Caco-2 (cell line): ENCODE measurements around the gene KIAA2012. TPM values are rescaled to one million over a fixed set of nuclear protein-coding genes. Genes with fewer than 3 reads are reported as not detected.

Experiments
- BruUV-seq: library from RNA; stranded (reverse); fragments of 400-500 nt; replicated peaks from 2 replicates; lab custom pipeline; 2021; lab: Mats Ljungman, UMichigan
- CTCF ChIA-PET: fragments of 300-600 bp; sonication (Branson Sonifier 250); formaldehyde crosslinking; loops from one replicate; lab custom pipeline; 2022; ENCODE audit warnings: antibody characterized with exemption; lab: Charles Lee
- POLR2A ChIA-PET: fragments of 300-600 bp; sonication (Branson Sonifier 250); formaldehyde crosslinking; loops from one replicate; lab custom pipeline; 2022; ENCODE audit warnings: antibody characterized with exemption; lab: Charles Lee
- DNase-seq, 2 experiments: peaks; one replicate each; pipeline versions ENCODE4 v3.0.0 to v3.0.0-alpha.2; 2020 to 2022
- H3K27me3 ChIP-seq: replicated peaks from 2 replicates; pipeline ENCODE4 v1.6.0; 2011; ENCODE audit warnings: low read length; ENCODE audit not compliant: control insufficient read depth, insufficient read depth
- H3K36me3 ChIP-seq: 2 replicates; pipeline ENCODE4 v1.5.1; 2011; ENCODE audit warnings: low read length; ENCODE audit not compliant: control insufficient read depth, insufficient read depth
- H3K4me1 ChIP-seq: fragments of 250-450 bp; sonication (Bioruptor Pico); 2 replicates; pipeline ENCODE4 v1.5.1; 2020; ENCODE audit warnings: mild to moderate bottlenecking
- H3K4me3 ChIP-seq: 2 replicates; pipeline ENCODE4 v1.5.1; 2011; ENCODE audit warnings: low read depth, mild to moderate bottlenecking, control low read depth, low read length
- H3K9me3 ChIP-seq: fragments of 250-450 bp; sonication (Bioruptor Pico); 2 replicates; pipeline ENCODE4 v1.5.1; 2020; ENCODE audit warnings: mild to moderate bottlenecking, moderate library complexity
- H3K27ac Mint-ChIP-seq: one replicate; pipeline ENCODE4 v1.8.0; 2022; ENCODE audit warnings: mixed read lengths; ENCODE audit not compliant: unreplicated experiment
- H3K27me3 Mint-ChIP-seq: one replicate; pipeline ENCODE4 v1.8.0; 2022; ENCODE audit warnings: mixed read lengths; ENCODE audit not compliant: insufficient read depth, unreplicated experiment
- H3K36me3 Mint-ChIP-seq: one replicate; pipeline ENCODE4 v1.8.0; 2022; ENCODE audit warnings: mild to moderate bottlenecking, mixed read lengths; ENCODE audit not compliant: insufficient read depth, unreplicated experiment
- H3K4me1 Mint-ChIP-seq: one replicate; pipeline ENCODE4 v1.8.0; 2022; ENCODE audit warnings: low read depth, mixed read lengths; ENCODE audit not compliant: unreplicated experiment
- H3K4me3 Mint-ChIP-seq: one replicate; pipeline ENCODE4 v1.8.0; 2022; ENCODE audit warnings: mild to moderate bottlenecking, moderate library complexity, mixed read lengths; ENCODE audit not compliant: unreplicated experiment
- H3K9me3 Mint-ChIP-seq: one replicate; pipeline ENCODE4 v1.8.0; 2022; ENCODE audit warnings: mixed read lengths; ENCODE audit not compliant: unreplicated experiment
- intact Hi-C: fragments of 100-400 bp; cut with micrococcal nuclease; formaldehyde crosslinking; loops from one replicate; pipeline ENCODE4 v1.10.0; 2022; ENCODE audit not compliant: unreplicated experiment
- total RNA-seq: library from RNA; stranded (reverse); gene quantifications from 2 replicates; pipeline ENCODE4 v1.2.3, GENCODE V29; 2022
- TF ChIP-seq, protein P1 (sequence below), 2 experiments: fragments of 200-600 bp in 1 of 2; IDR thresholded peaks; 1 replicate in 1 of 2; 2 replicates in 1 of 2; pipeline versions ENCODE4 v1.5.1 to v1.8.0; 2011 to 2022; ENCODE audit warnings: antibody characterized with exemption in 1 of 2, control low read depth in 1 of 2, inconsistent platforms in 1 of 2, low read depth in 1 of 2, low read length in 1 of 2, mild to moderate bottlenecking in 1 of 2, moderate library complexity in 1 of 2; ENCODE audit not compliant: insufficient read depth in 1 of 2, severe bottlenecking in 1 of 2, unreplicated experiment in 1 of 2

Gene KIAA2012
- total RNA-seq, 1 experiment from 2014 or later, result 0.27 TPM

DNA sequence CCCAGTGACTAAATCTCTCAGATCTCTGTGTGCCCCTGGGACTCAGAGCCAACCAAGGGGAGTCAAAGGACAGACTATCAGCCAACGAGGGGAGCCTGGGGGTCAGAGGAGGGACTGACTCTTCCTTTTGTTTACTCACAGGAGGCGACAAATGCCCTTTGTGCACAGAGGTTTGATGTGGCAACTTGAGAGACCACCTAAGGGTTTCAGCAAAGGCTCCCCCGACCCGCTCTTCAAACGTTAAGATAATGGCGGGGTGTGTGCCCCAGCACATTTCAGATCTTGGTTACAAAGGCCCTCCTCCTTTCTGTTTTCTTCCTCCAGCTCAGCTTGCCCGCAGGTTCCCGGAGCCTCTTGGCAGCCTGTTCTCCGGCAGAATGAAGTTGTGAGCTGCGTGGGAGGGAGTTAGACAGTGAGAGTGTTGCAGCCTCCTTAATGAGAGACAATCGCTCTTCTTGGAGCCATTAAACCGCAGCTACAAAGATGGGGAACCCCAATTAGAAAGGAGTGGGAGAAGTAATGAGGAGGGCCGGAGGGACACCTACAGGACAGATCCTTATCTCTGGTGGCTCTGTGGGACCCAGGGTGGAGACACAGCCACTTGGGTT, 76.2 kb downstream of the KIAA2012 start:
- BruUV-seq, result no TSS peak
- Mint-ChIP-seq H3K27ac (no peak overlapping the region), H3K27me3 (no peaks in the 10 kb centered on the region), H3K36me3 (no peaks in the 10 kb centered on the region), H3K4me1 (peaks cover 7% of the 10 kb centered on the region), H3K4me3 (no peak overlapping the region), H3K9me3 (no peaks in the 10 kb centered on the region)
- TF ChIP-seq, protein P1, sequence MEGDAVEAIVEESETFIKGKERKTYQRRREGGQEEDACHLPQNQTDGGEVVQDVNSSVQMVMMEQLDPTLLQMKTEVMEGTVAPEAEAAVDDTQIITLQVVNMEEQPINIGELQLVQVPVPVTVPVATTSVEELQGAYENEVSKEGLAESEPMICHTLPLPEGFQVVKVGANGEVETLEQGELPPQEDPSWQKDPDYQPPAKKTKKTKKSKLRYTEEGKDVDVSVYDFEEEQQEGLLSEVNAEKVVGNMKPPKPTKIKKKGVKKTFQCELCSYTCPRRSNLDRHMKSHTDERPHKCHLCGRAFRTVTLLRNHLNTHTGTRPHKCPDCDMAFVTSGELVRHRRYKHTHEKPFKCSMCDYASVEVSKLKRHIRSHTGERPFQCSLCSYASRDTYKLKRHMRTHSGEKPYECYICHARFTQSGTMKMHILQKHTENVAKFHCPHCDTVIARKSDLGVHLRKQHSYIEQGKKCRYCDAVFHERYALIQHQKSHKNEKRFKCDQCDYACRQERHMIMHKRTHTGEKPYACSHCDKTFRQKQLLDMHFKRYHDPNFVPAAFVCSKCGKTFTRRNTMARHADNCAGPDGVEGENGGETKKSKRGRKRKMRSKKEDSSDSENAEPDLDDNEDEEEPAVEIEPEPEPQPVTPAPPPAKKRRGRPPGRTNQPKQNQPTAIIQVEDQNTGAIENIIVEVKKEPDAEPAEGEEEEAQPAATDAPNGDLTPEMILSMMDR (IDR thresholded peaks at IDR 0.05; ENCODE audit: insufficient read depth in 1 of 2, low read depth in 1 of 2, low read length in 1 of 2, severe bottlenecking in 1 of 2, unreplicated experiment in 1 of 2), result no peak
- DNase-seq, result no peak
- intact Hi-C loops, result no loop called here
- H3K9me3 ChIP-seq, result no peaks in the 10 kb centered on the region
- H3K36me3 ChIP-seq, result no peaks in the 10 kb centered on the region
- ChIA-PET CTCF (interaction anchor here (0.9 to 1.1 kb wide), 2 partner anchors 14 to 77 kb away, joined by 3 read pairs; no protein-coding TSS in a partner anchor), POLR2A (no interaction called here)
- H3K27me3 ChIP-seq, result no peaks in the 10 kb centered on the region
- H3K4me3 ChIP-seq, result no peak overlapping the region
- peaks cover 3% of the 10 kb centered on the region; the same call in 1 of the 2 replicates for H3K4me1 ChIP-seq

DNA sequence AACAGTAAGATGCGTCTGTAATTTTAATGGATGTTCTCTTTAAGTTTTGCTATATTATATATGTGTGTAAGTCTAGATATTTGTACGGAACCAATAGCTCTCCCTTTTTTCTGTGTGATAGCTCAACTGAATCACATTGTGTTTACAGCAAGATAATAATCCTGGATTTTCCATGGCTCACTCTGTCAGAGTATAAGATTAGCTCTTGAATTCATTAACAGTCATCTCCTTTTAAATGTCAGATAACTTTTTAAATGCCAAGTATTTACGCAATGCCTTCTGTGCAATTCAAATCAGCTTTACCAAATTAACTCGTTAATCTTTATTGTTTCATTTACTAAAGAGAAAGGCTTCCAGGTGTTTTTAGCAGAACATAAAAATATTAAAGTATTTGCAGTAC, 76.9 kb downstream of the KIAA2012 start:
- Histone ChIP-seq H3K4me3 (no peak overlapping the region), H3K36me3 (no peaks in the 10 kb centered on the region), H3K27me3 (no peaks in the 10 kb centered on the region), H3K9me3 (no peaks in the 10 kb centered on the region), H3K4me1 (peaks cover 3% of the 10 kb centered on the region; the same call in 1 of the 2 replicates)
- Mint-ChIP-seq H3K27ac (no peak overlapping the region), H3K4me3 (no peak overlapping the region), H3K9me3 (no peaks in the 10 kb centered on the region), H3K4me1 (peaks cover 5% of the 10 kb centered on the region), H3K36me3 (no peaks in the 10 kb centered on the region), H3K27me3 (no peaks in the 10 kb centered on the region)
- BruUV-seq, result no TSS peak
- DNase-seq, result no peak
- ChIA-PET CTCF (interaction anchor here (0.9 to 1.1 kb wide), 2 partner anchors 15 to 78 kb away, joined by 3 read pairs; no protein-coding TSS in a partner anchor), POLR2A (no interaction called here)
- intact Hi-C loops, result no loop called here
- TF ChIP-seq, protein P1 (IDR thresholded peaks at IDR 0.05; ENCODE audit: insufficient read depth in 1 of 2, low read depth in 1 of 2, low read length in 1 of 2, severe bottlenecking in 1 of 2, unreplicated experiment in 1 of 2), result no peak

DNA sequence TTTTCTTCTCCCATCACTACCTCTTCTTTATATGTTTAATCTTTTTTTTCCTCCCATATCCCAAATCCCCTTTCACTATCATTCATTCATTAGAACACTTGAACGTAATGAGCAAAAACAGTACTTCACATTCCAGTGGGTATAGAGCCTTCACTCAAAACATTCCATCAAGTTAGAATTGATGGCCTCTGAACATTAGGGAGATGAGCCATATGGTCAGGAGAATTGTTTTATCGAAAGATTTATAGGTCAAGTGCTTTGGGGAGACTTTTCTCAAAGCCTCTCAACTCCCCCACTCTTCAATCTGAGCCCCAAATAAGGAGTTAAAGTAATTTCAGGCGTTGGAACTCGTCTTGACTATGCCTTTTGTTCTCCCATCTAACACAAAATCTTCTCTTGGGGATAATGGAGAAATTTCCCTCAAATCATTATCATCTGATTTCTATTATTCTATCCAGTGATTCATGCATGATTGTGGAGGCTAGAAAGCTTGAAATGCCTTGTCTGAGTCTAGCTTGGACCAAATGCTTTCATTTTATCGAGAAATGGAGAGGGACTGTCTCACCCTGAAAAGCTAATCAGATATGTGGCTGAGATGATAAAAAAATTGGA, 79.2 kb downstream of the KIAA2012 start:
- no peak overlapping the region for H3K4me3 ChIP-seq
- no peaks in the 10 kb centered on the region for H3K9me3 ChIP-seq
- Mint-ChIP-seq H3K27me3 (no peaks in the 10 kb centered on the region), H3K27ac (no peak overlapping the region), H3K9me3 (no peaks in the 10 kb centered on the region), H3K4me3 (no peak overlapping the region), H3K36me3 (no peaks in the 10 kb centered on the region), H3K4me1 (peaks cover 3% of the 10 kb centered on the region)
- POLR2A ChIA-PET, result no interaction called here
- DNase-seq, result no peak
- TF ChIP-seq, protein P1 (IDR thresholded peaks at IDR 0.05; ENCODE audit: insufficient read depth in 1 of 2, low read depth in 1 of 2, low read length in 1 of 2, severe bottlenecking in 1 of 2, unreplicated experiment in 1 of 2), result no peak
- no peaks in the 10 kb centered on the region for H3K36me3 ChIP-seq
- peaks cover 11% of the 10 kb centered on the region for H3K4me1 ChIP-seq
- BruUV-seq, result no TSS peak
- intact Hi-C loops, result no loop called here
- no peaks in the 10 kb centered on the region for H3K27me3 ChIP-seq
- CTCF ChIA-PET, result no interaction called here
